HG03196 (cell line): ENCODE measurements around the gene KCNQ1OT1.

Experiments
- ATAC-seq: cut with Tn5 transposase; IDR thresholded peaks from one replicate; pipeline ENCODE4 v1.9.1; 2021; ENCODE audit not compliant: unreplicated experiment

The KCNQ1OT1 gene

DNA sequence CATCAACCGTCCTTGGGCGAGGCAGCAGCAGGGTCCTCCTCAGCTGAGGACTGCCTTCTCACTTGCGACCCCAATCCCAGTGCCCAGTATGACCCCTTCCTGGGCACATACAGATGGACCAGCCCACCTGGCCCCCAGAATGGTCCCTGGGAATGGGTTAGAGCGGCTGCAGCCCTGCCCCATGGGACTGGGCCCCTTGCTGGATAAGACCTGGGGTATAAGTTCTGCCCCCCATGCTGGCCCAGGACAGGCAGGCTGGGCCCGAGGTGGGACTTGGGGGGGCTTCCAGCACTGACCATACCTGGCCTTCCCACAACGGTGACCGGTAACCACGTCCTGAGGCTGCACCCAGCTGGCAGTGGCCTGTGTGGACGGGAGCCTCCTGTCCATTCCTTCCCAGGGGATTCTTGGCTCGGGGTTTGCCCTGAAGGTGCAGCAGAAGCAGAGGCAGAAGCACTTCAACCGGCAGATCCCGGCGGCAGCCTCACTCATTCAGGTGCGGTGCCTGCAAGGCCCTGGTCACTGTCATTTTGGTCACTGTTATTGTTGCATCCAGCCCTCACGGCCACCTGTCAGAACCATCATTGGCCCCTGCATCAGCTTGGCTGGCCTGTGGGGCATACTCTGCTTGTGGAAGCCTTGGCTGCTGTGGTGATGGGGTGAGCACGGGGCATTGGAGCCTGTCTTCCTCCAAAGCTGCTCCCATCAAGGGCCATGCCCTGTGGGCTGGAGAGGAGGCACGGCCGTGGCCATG, 114.8 kb downstream of the KCNQ1OT1 start:
- no peak for ATAC-seq

GRCh38 chr11:2584434-2584811, 115.4 kb downstream of the KCNQ1OT1 start:
- no peak for ATAC-seq

DNA sequence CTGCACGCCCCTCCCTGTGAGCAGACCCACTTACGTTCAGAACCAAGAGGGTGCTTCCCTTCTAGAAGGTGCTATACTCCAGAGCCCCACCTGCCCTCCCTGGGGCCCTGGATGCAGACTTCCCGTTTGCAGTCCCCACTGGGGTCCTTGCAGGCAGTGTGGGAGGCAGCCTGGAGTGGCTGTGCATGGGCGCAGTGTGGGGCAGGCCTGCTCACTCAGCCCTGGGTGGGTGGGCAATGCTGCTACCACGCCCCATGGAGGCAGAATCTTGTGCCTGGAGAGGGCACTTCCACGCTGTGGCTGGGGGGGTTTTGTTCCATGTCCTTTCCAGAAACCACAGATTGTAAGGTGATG, 116.2 kb downstream of the KCNQ1OT1 start:
- ATAC-seq = no peak

- ATAC-seq = no peak
Observed at GRCh38 chr11:2582946-2583604, 116.7 kb downstream of the KCNQ1OT1 start.

- no peak for ATAC-seq
Observed at GRCh38 chr11:2582351-2582945, 117.3 kb downstream of the KCNQ1OT1 start.

- ATAC-seq = no peak
Observed at GRCh38 chr11:2581931-2582350, 117.9 kb downstream of the KCNQ1OT1 start.

DNA sequence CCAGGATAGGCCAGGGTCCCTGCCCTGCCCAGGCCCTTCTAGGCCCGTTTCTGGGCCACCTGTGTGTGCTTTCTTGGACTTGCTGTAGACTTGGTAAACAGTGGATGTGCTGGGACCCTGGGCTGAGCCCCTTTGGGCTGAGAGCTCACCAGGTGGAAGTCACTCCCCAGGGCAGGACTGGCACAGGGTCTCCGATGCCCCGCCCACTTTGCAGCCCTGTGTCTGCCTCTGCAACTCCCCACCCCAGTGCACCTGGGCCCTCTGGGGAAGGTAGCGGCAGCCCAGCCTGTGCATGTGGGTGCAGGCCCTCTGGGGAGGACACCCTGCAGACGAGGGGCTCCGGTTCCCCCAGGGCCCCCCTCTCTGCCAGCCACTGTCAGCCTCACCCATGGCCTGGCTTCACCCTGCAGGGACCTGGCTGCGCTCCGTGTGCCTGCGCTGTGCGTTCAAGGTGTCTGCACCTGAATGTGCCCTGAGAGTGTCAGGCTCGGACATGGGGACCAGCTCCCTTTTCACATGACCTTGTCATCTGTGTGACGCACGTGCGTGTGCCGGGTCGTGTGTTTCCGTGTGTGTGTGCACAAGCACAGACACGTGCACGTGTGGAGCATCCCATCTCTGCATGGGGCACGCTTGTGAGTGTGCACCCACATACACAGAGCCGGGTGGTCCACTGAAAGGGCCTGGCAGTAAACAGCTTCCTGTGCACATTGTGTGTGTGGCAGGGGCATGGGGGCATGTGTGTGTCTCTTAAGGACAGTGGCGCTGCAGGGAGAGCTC, 118.5 kb downstream of the KCNQ1OT1 start:
- no peak for ATAC-seq

DNA sequence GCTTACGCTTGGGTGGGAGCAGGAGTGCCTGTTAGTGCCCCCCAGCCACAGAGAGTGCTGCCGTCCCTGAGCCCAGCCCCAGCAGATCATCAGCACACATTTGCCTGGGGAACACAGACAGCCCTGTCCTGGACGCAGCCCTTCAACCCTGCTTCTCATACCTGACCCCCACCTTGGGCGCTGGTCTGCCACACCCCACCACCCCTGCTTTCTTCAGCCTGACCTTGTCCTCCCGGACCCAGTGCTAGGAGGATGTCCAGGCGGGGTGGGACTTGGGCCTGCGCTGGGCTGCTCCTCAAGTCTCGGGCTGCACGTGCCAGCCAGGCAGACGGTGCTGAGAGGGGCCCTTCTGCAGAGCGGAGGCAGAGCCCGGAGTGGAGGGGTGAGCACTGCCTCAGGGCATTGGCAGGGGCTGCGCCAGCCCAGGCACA, 119.2 kb downstream of the KCNQ1OT1 start:
- ATAC-seq = no peak

DNA sequence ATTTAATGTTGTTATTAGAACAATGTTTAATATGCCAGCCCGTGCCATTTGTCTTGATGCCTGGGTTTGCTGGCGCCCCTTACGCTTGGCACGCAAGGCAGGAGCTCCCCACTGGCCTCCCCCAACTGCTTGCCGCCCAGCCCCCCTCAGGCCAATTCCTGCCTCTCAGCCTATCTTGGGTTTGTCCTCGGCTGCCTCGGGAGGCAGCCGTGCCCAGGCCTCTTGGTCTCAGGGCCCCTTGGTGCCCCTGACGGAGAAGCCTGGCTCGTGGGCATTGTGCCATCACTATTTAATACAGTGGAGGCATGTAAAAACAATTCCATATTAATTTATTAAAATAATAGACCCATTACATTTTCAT, 119.8 kb downstream of the KCNQ1OT1 start:
- no peak for ATAC-seq

DNA sequence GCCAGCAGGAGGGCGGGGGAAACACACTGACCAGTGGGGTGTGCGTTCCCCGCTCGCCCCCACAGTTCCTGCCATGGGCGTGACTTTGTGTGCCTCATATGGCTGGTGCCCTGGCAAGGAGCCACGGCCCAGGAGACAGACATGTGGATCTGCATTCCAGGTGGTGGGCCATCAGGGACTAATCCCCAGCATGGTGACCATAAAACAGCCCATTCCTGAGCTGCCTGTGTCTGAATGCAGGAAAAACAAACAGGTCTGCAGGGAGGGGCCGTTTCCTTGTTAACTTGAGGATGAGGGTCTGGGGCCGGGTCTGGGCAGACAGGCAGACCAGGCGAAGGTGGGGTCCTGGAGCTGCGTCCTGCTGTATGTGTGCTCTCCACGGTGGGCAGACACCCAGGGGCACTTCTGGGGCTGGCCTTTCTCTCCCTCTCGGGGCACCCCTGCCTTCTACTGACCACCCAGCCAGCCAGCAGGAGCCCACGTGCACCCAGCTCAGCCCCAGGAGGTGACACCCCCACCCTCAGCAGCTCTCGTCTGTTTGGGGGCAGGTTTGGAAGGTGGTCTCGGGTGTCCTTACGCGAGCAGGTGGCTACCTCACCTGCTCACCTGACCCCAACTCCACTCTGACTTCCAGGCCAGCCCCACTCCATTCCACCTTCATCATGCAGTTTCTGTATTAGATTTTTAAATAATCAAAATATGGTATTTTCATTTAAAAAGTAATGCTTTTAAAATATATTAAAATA, 120.3 kb downstream of the KCNQ1OT1 start:
- ATAC-seq = no peak

GRCh38 chr11:2578929-2579270, 120.9 kb downstream of the KCNQ1OT1 start:
- ATAC-seq = no peak

DNA sequence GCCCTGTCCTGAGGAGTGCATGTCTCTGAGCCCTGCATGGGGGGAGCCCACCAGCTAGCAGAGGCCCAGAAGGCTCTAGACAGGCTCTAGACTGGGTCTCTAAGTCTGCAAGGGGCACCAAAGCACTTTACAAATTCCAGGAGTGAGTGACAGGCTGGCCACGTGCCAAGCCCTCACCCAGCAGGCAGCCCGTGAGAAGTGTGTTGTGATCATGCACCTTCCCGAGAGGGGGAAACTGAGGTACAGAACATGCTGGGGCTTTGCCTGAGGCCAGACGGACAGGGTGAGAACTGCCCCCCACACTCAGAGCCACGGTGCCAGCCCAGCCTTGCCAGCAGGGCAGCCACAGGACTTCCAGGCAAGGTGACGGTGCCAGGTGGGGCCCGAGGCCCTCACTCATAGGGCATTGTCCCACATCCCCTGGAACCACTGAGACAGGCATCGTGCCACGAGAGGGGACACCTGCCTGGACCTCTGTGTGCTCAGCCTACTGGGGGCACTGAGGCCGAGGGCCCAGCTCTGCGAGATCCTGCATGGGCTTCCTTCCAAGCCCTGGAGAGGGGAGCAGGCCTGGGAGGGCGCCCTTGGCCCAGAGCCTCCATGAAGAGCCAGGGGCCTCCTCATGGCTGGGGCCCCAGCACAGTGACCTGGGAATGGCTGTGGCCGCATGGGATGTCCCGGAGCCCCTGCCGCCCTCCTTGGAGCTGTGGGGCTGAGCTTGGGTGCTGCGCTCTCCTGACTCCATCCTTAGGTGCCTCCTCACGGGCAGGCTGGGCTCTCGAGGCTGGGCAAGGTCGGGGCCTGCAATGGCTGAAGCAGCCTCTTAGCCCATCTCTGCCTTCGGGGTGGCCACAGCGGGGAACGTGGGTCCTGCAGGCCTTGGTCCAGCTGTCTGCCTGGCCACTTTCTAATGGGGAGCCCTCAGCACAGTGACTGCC, 121.5 kb downstream of the KCNQ1OT1 start:
- no peak for ATAC-seq

DNA sequence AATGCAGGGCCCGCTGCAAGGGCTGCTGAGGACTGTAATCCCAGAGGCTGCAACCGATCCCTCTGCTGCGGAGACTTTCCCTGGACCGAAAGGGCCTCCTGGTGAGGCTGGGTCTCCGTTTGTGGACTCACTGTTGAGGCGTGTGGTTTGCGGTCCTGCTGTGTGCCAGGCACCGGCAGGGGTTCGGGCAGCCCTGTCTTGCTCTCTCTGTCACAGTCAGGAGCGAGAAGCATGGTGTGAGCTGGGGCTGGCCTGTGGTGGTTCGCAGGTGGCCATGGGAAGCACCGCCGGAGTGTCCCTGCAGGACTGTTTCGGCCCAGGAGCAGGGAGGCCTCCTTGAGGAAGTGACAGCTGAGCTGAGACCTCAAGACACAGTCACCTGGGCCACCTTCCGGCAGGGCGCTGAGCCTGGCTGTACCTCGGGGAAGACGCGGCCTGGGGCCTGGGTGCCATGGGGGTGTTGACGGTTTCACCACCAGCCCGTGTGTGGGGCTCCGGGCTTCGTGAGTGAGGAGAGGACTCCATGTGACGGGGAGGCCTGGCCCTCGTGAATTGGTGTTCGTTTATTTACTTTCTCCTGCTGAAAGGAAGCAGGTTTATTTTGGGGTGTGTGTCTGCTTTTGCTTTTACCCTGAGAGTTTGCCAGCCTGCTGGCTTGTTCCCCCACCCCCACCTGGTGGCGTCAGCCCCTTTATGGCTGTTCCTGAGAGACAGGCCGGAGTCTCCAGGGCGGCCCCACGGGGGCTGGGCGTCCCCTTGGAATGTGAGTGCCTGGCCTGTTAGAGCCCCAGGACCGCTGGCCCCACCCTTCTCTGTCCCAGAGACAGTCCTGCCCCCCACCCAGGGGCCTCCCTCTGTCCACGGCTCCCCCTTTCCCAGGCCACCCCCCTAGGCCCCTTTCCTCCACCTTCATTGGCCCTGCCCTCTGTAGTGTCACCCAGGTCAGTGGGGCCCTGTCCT, 122.5 kb downstream of the KCNQ1OT1 start:
- ATAC-seq = no peak

DNA sequence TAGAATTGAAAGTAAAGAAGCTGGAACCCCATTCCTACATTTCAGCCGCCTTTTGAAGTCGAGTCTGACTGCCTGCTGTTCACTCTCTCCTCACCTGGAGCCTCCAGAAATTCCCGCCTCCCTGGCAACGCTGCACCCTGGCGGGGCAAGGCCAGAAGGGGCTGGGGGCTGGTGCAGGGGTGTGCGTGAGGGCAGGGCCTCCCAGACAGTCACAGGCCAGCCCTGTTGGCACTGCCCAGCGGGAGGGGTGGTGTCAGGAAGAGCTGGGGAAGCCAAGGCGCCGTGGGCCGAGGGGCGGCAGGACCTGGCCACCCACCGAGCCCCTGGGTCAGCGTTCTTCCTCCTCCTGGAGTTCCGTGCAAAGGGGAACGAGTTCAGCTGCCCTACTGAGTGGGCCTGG, 123.2 kb downstream of the KCNQ1OT1 start:
- no peak for ATAC-seq

- ATAC-seq = no peak
Observed at GRCh38 chr11:2576111-2576510, 123.7 kb downstream of the KCNQ1OT1 start.

- ATAC-seq = no peak
Observed at GRCh38 chr11:2575591-2576051, 124.2 kb downstream of the KCNQ1OT1 start.

DNA sequence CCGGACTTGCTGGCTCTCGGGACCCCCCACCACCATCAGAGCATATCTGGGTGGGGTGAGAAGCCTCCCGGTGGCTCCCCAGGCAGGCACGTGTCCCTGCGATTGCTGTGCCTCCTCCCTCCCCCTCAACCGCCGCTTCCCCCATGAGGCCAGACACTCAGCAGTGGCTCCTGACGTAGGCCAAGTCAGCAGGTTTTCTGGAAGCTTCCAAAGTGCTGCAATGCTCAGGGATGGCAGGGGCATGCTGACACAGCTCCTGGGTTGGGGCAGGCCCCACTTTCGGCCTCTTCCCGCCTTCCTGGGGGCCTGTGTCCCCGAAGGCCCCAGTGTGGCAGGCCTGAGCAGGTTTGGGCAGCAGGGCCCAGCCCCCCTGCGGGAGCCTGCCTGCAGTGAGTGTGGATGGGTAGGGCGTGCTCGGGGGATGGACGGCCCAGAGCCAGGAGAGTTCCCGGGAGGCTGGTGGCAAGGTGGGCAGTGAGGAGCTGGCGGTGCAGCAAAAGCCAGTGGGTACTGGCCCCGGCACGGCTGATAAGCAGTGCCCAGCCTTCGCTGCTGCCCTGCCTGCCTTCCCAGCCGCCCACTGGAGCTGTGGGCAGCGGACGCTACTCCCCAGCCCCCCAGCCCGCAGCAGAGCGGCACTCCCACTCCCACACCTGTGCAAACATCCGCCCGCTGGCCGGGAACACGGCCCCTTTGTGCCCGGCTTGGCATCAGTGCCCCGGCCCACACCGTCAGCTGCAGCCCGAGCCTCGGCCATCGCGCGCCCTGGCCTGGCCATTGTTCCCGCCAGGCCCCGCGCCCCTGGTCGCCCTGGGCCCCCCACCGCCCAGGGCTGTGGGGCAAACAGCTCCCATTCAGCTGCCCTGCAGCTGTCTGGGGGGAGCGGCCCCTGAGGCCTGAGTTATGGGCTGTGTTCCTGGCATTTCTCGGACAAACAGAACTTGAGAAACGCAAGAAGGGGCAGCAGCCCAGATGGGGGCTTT, 125.0 kb downstream of the KCNQ1OT1 start:
- ATAC-seq = no peak
